H1 (cell line): ENCODE measurements around the gene FRMD4B. TPM values are rescaled to one million over a fixed set of nuclear protein-coding genes. Genes with fewer than 3 reads are reported as not detected.

Experiments used
- CTCF ChIA-PET: fragments of 300-600 bp; sonication (Branson Sonifier 250); formaldehyde crosslinking; loops from one replicate; lab custom pipeline; 2021; ENCODE audit not compliant: partially characterized antibody; lab: Charles Lee
- POLR2A ChIA-PET: fragments of 300-600 bp; sonication (Branson Sonifier 250); formaldehyde crosslinking; loops from one replicate; lab custom pipeline; 2021; ENCODE audit warnings: inconsistent platforms; ENCODE audit not compliant: partially characterized antibody; lab: Charles Lee
- DNase-seq, 2 experiments: peaks; one replicate each; pipeline versions ENCODE4 v3.0.0 to v3.0.0-alpha.2; 2010 to 2022; ENCODE audit warnings: low spot score in 2 of 2, low read depth in 1 of 2, mixed read lengths in 1 of 2
- FAIRE-seq: peaks from 2 replicates; lab custom pipeline; 2011; peaks lifted over from hg19 to GRCh38; lab: Jason Lieb, UNC
- H2AFZ ChIP-seq: 2 replicates; pipeline ENCODE4 v1.8.1; 2012; ENCODE audit warnings: low read length, inconsistent platforms
- H2AK5ac ChIP-seq: 2 replicates; pipeline ENCODE4 v1.6.1; 2013; ENCODE audit warnings: low read depth, low read length
- H2BK120ac ChIP-seq: replicated peaks from 2 replicates; pipeline ENCODE3; 2013; ENCODE audit warnings: low read depth, low read length, inconsistent platforms
- H2BK12ac ChIP-seq: 2 replicates; pipeline ENCODE4 v1.6.1; 2013; ENCODE audit warnings: low read depth, low read length
- H2BK15ac ChIP-seq: 2 replicates; pipeline ENCODE4 v1.6.1; 2013; ENCODE audit warnings: low read length
- H2BK20ac ChIP-seq: 2 replicates; pipeline ENCODE4 v1.6.1; 2013; ENCODE audit warnings: low read length
- H2BK5ac ChIP-seq: 2 replicates; pipeline ENCODE4 v1.6.1; 2013; ENCODE audit warnings: low read depth, low read length
- H3K14ac ChIP-seq: 2 replicates; pipeline ENCODE4 v1.6.1; 2013; ENCODE audit warnings: inconsistent platforms; ENCODE audit not compliant: insufficient read length
- H3K18ac ChIP-seq: 2 replicates; pipeline ENCODE4 v1.6.1; 2013; ENCODE audit warnings: low read length; ENCODE audit errors: extremely low read depth
- H3K23ac ChIP-seq: 2 replicates; pipeline ENCODE4 v1.6.1; 2013; ENCODE audit warnings: inconsistent platforms; ENCODE audit not compliant: insufficient read length
- H3K23me2 ChIP-seq: 2 replicates; pipeline ENCODE4 v1.6.1; 2013; ENCODE audit warnings: low read depth, low read length
- H3K27ac ChIP-seq: 2 replicates; pipeline ENCODE4 v1.6.1; 2011; ENCODE audit warnings: low read depth, low read length, inconsistent platforms
- H3K27me3 ChIP-seq, 4 experiments: replicated peaks in 1 of 4; 1 replicate in 1 of 4; 2 replicates in 3 of 4; pipeline versions ENCODE4 v1.6.1 to v1.8.1; 2011 to 2013; ENCODE audit warnings: low read length in 3 of 4, mild to moderate bottlenecking in 3 of 4, inconsistent platforms in 2 of 4, mixed read lengths in 2 of 4, moderate library complexity in 1 of 4; ENCODE audit not compliant: control insufficient read depth in 3 of 4, insufficient read depth in 3 of 4; ENCODE audit errors: extremely low read depth in 1 of 4
- H3K36me3 ChIP-seq, 4 experiments: 2 replicates each; pipeline versions ENCODE4 v1.6.1 to v1.8.1; 2011 to 2013; ENCODE audit warnings: mild to moderate bottlenecking in 4 of 4, low read length in 3 of 4, moderate library complexity in 2 of 4, control low read depth in 1 of 4, inconsistent platforms in 1 of 4; ENCODE audit not compliant: insufficient read depth in 4 of 4, control insufficient read depth in 2 of 4
- H3K4ac ChIP-seq: replicated peaks from 2 replicates; pipeline ENCODE3; 2013; ENCODE audit warnings: low read length, low read depth, mixed read lengths, inconsistent platforms; ENCODE audit not compliant: insufficient read length
- H3K4me1 ChIP-seq, 4 experiments: replicated peaks in 1 of 4; 1 replicate in 1 of 4; 2 replicates in 3 of 4; pipeline versions ENCODE4 v1.6.1 to v1.8.1; 2011 to 2013; ENCODE audit warnings: low read length in 3 of 4, inconsistent platforms in 2 of 4, mixed read lengths in 1 of 4; ENCODE audit not compliant: insufficient read depth in 4 of 4, control insufficient read depth in 3 of 4
- H3K4me2 ChIP-seq, 2 experiments: 2 replicates each; pipeline versions ENCODE4 v1.6.1 to v1.8.1; 2011 to 2013; ENCODE audit warnings: low read depth in 2 of 2, low read length in 2 of 2, control low read depth in 1 of 2, inconsistent platforms in 1 of 2, mild to moderate bottlenecking in 1 of 2; ENCODE audit not compliant: insufficient read depth in 1 of 2
- H3K4me3 ChIP-seq, 4 experiments: fragments of 200-600, 300-600 bp in 1 of 4; sonication (generic), shearing (Covaris generic), sonication (Bioruptor Twin) in 1 of 4; 2 replicates each; pipeline versions ENCODE4 v1.5.1 to v1.8.1; 2011 to 2016; ENCODE audit warnings: low read length in 4 of 4, low read depth in 3 of 4, control low read depth in 2 of 4, inconsistent platforms in 2 of 4, mild to moderate bottlenecking in 2 of 4, mixed read lengths in 1 of 4, moderate library complexity in 1 of 4; ENCODE audit not compliant: insufficient read depth in 2 of 4; ENCODE audit errors: extremely low read depth in 1 of 4
- H3K56ac ChIP-seq: replicated peaks from 2 replicates; pipeline ENCODE3; 2013; ENCODE audit warnings: low read depth, mild to moderate bottlenecking, mixed read lengths, low read length, inconsistent platforms; ENCODE audit not compliant: insufficient read length
- H3K79me1 ChIP-seq: 2 replicates; pipeline ENCODE4 v1.6.1; 2013; ENCODE audit warnings: low read depth, low read length, control low read depth
- H3K79me2 ChIP-seq, 2 experiments: 2 replicates each; pipeline versions ENCODE4 v1.6.1 to v1.8.1; 2012 to 2013; ENCODE audit warnings: low read length in 2 of 2, mild to moderate bottlenecking in 2 of 2, inconsistent platforms in 1 of 2; ENCODE audit not compliant: insufficient read depth in 2 of 2, control insufficient read depth in 1 of 2
- H3K9ac ChIP-seq, 4 experiments: replicated peaks in 1 of 4; 1 replicate in 1 of 4; 2 replicates in 3 of 4; pipeline versions ENCODE4 v1.6.1 to v1.8.1; 2011 to 2013; ENCODE audit warnings: low read depth in 3 of 4, low read length in 3 of 4, control low read depth in 2 of 4, mild to moderate bottlenecking in 2 of 4, moderate library complexity in 2 of 4, inconsistent platforms in 1 of 4; ENCODE audit errors: extremely low read depth in 1 of 4
- H3K9me3 ChIP-seq, 2 experiments: 2 replicates each; pipeline versions ENCODE4 v1.6.1 to v1.8.1; 2012 to 2013; ENCODE audit warnings: mild to moderate bottlenecking in 2 of 2, moderate library complexity in 2 of 2, control low read depth in 1 of 2, inconsistent platforms in 1 of 2, low read depth in 1 of 2, low read length in 1 of 2, mixed read lengths in 1 of 2; ENCODE audit not compliant: insufficient read depth in 2 of 2
- H4K20me1 ChIP-seq, 2 experiments: replicated peaks in 1 of 2; 2 replicates each; pipeline versions ENCODE3 to v1.8.1; 2011 to 2013; ENCODE audit warnings: inconsistent platforms in 2 of 2, low read length in 2 of 2, mild to moderate bottlenecking in 1 of 2; ENCODE audit not compliant: insufficient read depth in 2 of 2, control insufficient read depth in 1 of 2
- H4K5ac ChIP-seq: 2 replicates; pipeline ENCODE4 v1.6.1; 2013; ENCODE audit warnings: low read length, low read depth, mixed read lengths, inconsistent platforms; ENCODE audit not compliant: insufficient read length
- H4K8ac ChIP-seq: 2 replicates; pipeline ENCODE4 v1.8.0; 2013; ENCODE audit warnings: mild to moderate bottlenecking, moderate library complexity, low read length, inconsistent platforms; ENCODE audit not compliant: insufficient read depth; ENCODE audit errors: extremely low read depth
- H4K91ac ChIP-seq: replicated peaks from 2 replicates; pipeline ENCODE3; 2013; ENCODE audit warnings: low read length, mixed read lengths, inconsistent platforms; ENCODE audit not compliant: insufficient read length
- BACH1 ChIP-seq: IDR thresholded peaks from 2 replicates; pipeline ENCODE4 v1.6.1; 2012; ENCODE audit warnings: low read length, improper control_type of control experiment
- BCL11A ChIP-seq, 2 experiments: IDR thresholded peaks; one replicate each; pipeline ENCODE4 v1.6.1; 2011; ENCODE audit warnings: low read depth in 2 of 2, low read length in 2 of 2, mild to moderate bottlenecking in 2 of 2
- KDM1A ChIP-seq: fragments of 200-600, 300-600 bp; sonication (generic); IDR thresholded peaks from 2 replicates; pipeline ENCODE4 v1.7.1; 2016; ENCODE audit warnings: mild to moderate bottlenecking, low read length, borderline replicate concordance
- NANOG ChIP-seq: IDR thresholded peaks from 2 replicates; pipeline ENCODE4 v1.6.1; 2011; ENCODE audit warnings: low read length, low read depth, mild to moderate bottlenecking, inconsistent platforms; ENCODE audit not compliant: insufficient read depth, poor library complexity, severe bottlenecking
- NRF1 ChIP-seq: IDR thresholded peaks from 2 replicates; pipeline ENCODE4 v1.6.1; 2011; ENCODE audit warnings: mild to moderate bottlenecking, low read depth, low read length, improper control_type of control experiment
- POLR2A ChIP-seq, 2 experiments: IDR thresholded peaks; 1 replicate in 1 of 2; 2 replicates in 1 of 2; pipeline ENCODE4 v1.6.1; 2011; ENCODE audit warnings: low read depth in 2 of 2, low read length in 2 of 2, mild to moderate bottlenecking in 2 of 2; ENCODE audit errors: control extremely low read depth in 1 of 2
- RAD21 ChIP-seq, 2 experiments: IDR thresholded peaks in 1 of 2; conservative IDR thresholded peaks in 1 of 2; 2 replicates each; pipeline ENCODE4 v1.6.1; 2011; ENCODE audit warnings: low read depth in 2 of 2, low read length in 2 of 2, improper control_type of control experiment in 1 of 2, inconsistent platforms in 1 of 2, mild to moderate bottlenecking in 1 of 2, moderate library complexity in 1 of 2
- RBBP5 ChIP-seq: IDR thresholded peaks from 2 replicates; pipeline ENCODE4 v1.7.1; 2012; ENCODE audit warnings: low read depth, mild to moderate bottlenecking, inconsistent platforms, low read length, moderate library complexity, borderline replicate concordance
- SAP30 ChIP-seq: fragments of 300-600 bp; sonication (generic); IDR thresholded peaks from 2 replicates; pipeline ENCODE4 v1.7.1; 2012; ENCODE audit warnings: low read length, moderate library complexity, mild to moderate bottlenecking, inconsistent platforms; ENCODE audit not compliant: insufficient read depth, insufficient replicate concordance
- TCF12 ChIP-seq: IDR thresholded peaks from 2 replicates; pipeline ENCODE4 v1.6.1; 2011; ENCODE audit warnings: low read depth, mild to moderate bottlenecking, low read length
- YY1 ChIP-seq: IDR thresholded peaks from 2 replicates; pipeline ENCODE4 v1.6.1; 2011; ENCODE audit warnings: low read depth, mild to moderate bottlenecking, low read length
- WGBS, 2 experiments: shearing (Covaris generic) in 1 of 2; methylation state at CpG; one replicate each; pipeline versions ENCODE4 v1.1.6 to v1.1.7; 2013 to 2015; ENCODE audit warnings: low lambda C conversion rate in 2 of 2, mixed read lengths in 2 of 2, inconsistent platforms in 1 of 2, low coverage in 1 of 2, missing lambda C conversion rate in 1 of 2; ENCODE audit not compliant: insufficient replicate concordance in 2 of 2, insufficient coverage in 1 of 2, insufficient read length in 1 of 2; ENCODE audit errors: extremely low coverage in 1 of 2, missing lambda C conversion rate in 1 of 2; 5-methylcytosine and 5-hydroxymethylcytosine counted together
- polyA plus RNA-seq, 7 experiments: library from polyadenylated mRNA; depleted of rRNA in 3 of 7; stranded (reverse) in 5 of 7; unstranded in 2 of 7; fragments of >200 nt in 5 of 7; fragments of 200-250 nt in 2 of 7; gene quantifications; 1 replicate in 5 of 7; 2 replicates in 1 of 7; 4 replicates in 1 of 7; pipeline versions ENCODE4 v1.2.1 to v1.2.3, GENCODE V29; 2011 to 2013; ENCODE audit warnings: missing spikeins in 2 of 7, mixed read lengths in 2 of 7
- total RNA-seq: library from RNA; stranded (reverse); fragmentation: NEBNext Ultra II Directional; extraction: Animal tissue kit (Norgen Biotek cat#: 25700); gene quantifications from 2 replicates; pipeline ENCODE4 v1.2.1, GENCODE V29; 2021

The FRMD4B gene
- total and polyA plus RNA-seq, 2 of the 8 experiments (the other 6 are each of a cell fraction or from before 2014, with no cell fraction given) = 2.7 to 7.2 TPM

DNA sequence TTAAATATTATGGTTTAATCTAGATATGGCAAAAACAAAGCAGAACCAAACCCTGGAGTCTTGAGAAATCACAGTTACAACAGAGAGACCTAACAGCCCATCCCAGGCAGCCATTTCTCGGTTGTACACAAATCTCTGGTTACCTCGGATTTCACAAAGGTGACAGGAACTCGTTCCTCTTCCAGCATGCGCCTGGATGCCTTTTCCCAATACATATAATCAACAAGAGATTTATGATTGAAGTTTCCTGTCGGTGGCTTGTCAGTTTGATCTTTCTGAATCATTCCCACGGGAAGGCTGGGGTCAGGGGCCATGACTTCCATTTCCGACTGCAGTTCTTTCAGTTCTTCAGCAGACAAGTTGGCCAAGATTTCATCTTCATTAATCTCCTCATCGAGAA, 263.9 kb downstream of the FRMD4B start:
- H3K27ac ChIP-seq = no peak overlapping the region
- no peak overlapping the region for H4K5ac ChIP-seq
- H3K18ac ChIP-seq = no peak overlapping the region
- H2BK15ac ChIP-seq = no peak overlapping the region
- no peak overlapping the region for H4K91ac ChIP-seq
- no peaks in the 10 kb centered on the region for H4K20me1 ChIP-seq
- H3K27me3 ChIP-seq = no peaks in the 10 kb centered on the region
- H3K23ac ChIP-seq = no peak overlapping the region
- FAIRE-seq (no peak), DNase-seq (no peak)
- H3K79me1 ChIP-seq = no peaks in the 10 kb centered on the region
- H2BK12ac ChIP-seq = no peak overlapping the region
- H3K14ac ChIP-seq = no peak overlapping the region
- H3K56ac ChIP-seq = no peak overlapping the region
- no peaks in the 10 kb centered on the region for H3K79me2 ChIP-seq
- H3K4me1 ChIP-seq = no peaks in the 10 kb centered on the region
- no peaks in the 10 kb centered on the region for H3K36me3 ChIP-seq
- no peak overlapping the region for H4K8ac ChIP-seq
- no peak overlapping the region for H2BK5ac ChIP-seq
- 91% methylated on average over 8 of the region's 8 CpGs; no CpG with 5 or more reads in 1 of the 2 experiments for WGBS, 2 experiments
- H3K9ac ChIP-seq = no peak overlapping the region
- peak overlapping the region; percentile 72; the same call in 1 of the 2 replicates for H2AFZ ChIP-seq
- H2AK5ac ChIP-seq = no peak overlapping the region
- H3K9me3 ChIP-seq = no peaks in the 10 kb centered on the region
- H3K4me3 ChIP-seq = no peak overlapping the region
- H3K4me2 ChIP-seq = no peak overlapping the region
- H2BK20ac ChIP-seq = no peak overlapping the region
- no peak overlapping the region for H2BK120ac ChIP-seq
- H3K4ac ChIP-seq = no peak overlapping the region
- ChIA-PET POLR2A (interaction anchor here (0.7 kb wide), 1 partner anchor 52 kb away, joined by 3 read pairs; no protein-coding TSS in a partner anchor), CTCF (interaction anchor here (0.6 to 6.3 kb wide), 23 partner anchors 10 to 1120 kb away, joined by 3 to 59 read pairs (median 6); no protein-coding TSS in a partner anchor)
- no peaks in the 10 kb centered on the region for H3K23me2 ChIP-seq
- TF ChIP-seq BCL11A (IDR thresholded peaks at IDR 0.05; ENCODE audit: low read depth in 2 of 2, low read length in 2 of 2) (no peak), KDM1A (no peak), NRF1 (no peak), BACH1 (no peak), RBBP5 (no peak), SAP30 (no peak), TCF12 (no peak), NANOG (no peak), POLR2A (IDR thresholded peaks at IDR 0.05; ENCODE audit: control extremely low read depth in 1 of 2, low read depth in 2 of 2, low read length in 2 of 2) (no peak), YY1 (no peak), RAD21 (IDR thresholded peaks at IDR 0.05 in 1 of 2, conservative IDR thresholded peaks at IDR 0.05 in 1 of 2; ENCODE audit: low read depth in 2 of 2, low read length in 2 of 2) (no peak)
